GM08714 (cell line): Measurements from ENCODE around the gene SCP2D1.
"Not testable (repeated sequence)": the region's sequence is repeated elsewhere in the genome, so short reads cannot be mapped to it uniquely, and the experiment has no call there.

Source experiments
- H3K4me3 ChIP-seq: fragments of 200-500 bp; sonication (Bioruptor generic); 2 replicates; pipeline ENCODE4 v1.5.1; 2014; ENCODE audit warnings: mild to moderate bottlenecking, low read length, inconsistent platforms
- ZNF274 ChIP-seq: IDR thresholded peaks from 2 replicates; pipeline ENCODE4 v1.6.1; 2012; ENCODE audit warnings: mild to moderate bottlenecking, low read depth, low read length

SCP2D1 gene

GRCh38 chr20:18813483-18813882 is at the start of gene SCP2D1:
TSS of gene SCP2D1 (plus strand) at chr20:18813783. CDS start at chr20:18813816, 33 bp downstream.
- H3K4me3 ChIP-seq, result no peak within 1 kb of the TSS
- no peak for TF ChIP-seq ZNF274

- TF ChIP-seq ZNF274, result no peak
Measured at GRCh38 chr20:18767676-18768075, 45.9 kb upstream of the SCP2D1 start.

GRCh38 chr20:18773566-18773965 is 40.0 kb upstream of the SCP2D1 start:
- no peak overlapping the region for H3K4me3 ChIP-seq
- no peak for TF ChIP-seq ZNF274

More at GRCh38 chr20:18767676-18768075, 45.9 kb upstream of the SCP2D1 start:
- H3K4me3 ChIP-seq, result no peak overlapping the region

- H3K4me3 ChIP-seq, result no peak overlapping the region
- TF ChIP-seq ZNF274, result no peak
Measured at GRCh38 chr20:18774207-18774606, 39.4 kb upstream of the SCP2D1 start.

- no peak overlapping the region for H3K4me3 ChIP-seq
- no peak for TF ChIP-seq ZNF274
Measured at GRCh38 chr20:18775633-18776032, 38.0 kb upstream of the SCP2D1 start.

GRCh38 chr20:18778690-18779392 is 34.7 kb upstream of the SCP2D1 start:
- no peak overlapping the region for H3K4me3 ChIP-seq
- TF ChIP-seq ZNF274, result no peak

GRCh38 chr20:18780385-18781130 is 33.0 kb upstream of the SCP2D1 start:
- no peak overlapping the region for H3K4me3 ChIP-seq
- TF ChIP-seq ZNF274, result no peak

GRCh38 chr20:18781509-18781908 is 32.1 kb upstream of the SCP2D1 start:
- TF ChIP-seq ZNF274, result no peak
- no peak overlapping the region for H3K4me3 ChIP-seq

GRCh38 chr20:18783385-18783959 is 30.1 kb upstream of the SCP2D1 start:
- H3K4me3 ChIP-seq, result no peak overlapping the region
- TF ChIP-seq ZNF274, result no peak

- H3K4me3 ChIP-seq, result not testable (repeated sequence)
Measured at GRCh38 chr20:18787046-18787445, 26.5 kb upstream of the SCP2D1 start.

GRCh38 chr20:18788021-18788420 is 25.6 kb upstream of the SCP2D1 start:
- H3K4me3 ChIP-seq, result no peak overlapping the region
- TF ChIP-seq ZNF274, result no peak

GRCh38 chr20:18790787-18791186 is 22.8 kb upstream of the SCP2D1 start:
- H3K4me3 ChIP-seq, result no peak overlapping the region
- TF ChIP-seq ZNF274, result no peak

- no peak for TF ChIP-seq ZNF274
- peak overlapping the region; percentile 98 for H3K4me3 ChIP-seq
Measured at GRCh38 chr20:18793625-18794427, 19.8 kb upstream of the SCP2D1 start.

GRCh38 chr20:18794428-18794787 is 19.2 kb upstream of the SCP2D1 start:
- peak overlapping the region; percentile 98 for H3K4me3 ChIP-seq
- no peak for TF ChIP-seq ZNF274
